Adrenal gland (tissue), 12 donors: ENCODE measurements around the gene FGFRL1. TPM values are rescaled to one million over a fixed set of nuclear protein-coding genes. Genes with fewer than 3 reads are reported as not detected.

Source experiments
- DNase-seq, 7 donors: peaks; one replicate each; pipeline ENCODE4 v3.0.0-alpha.2; 2019 to 2020
- H3K27ac ChIP-seq, 5 donors: fragments of 200-600 bp; sonication (generic) in 4 of 5; 1 replicate in 3 of 5; 2 replicates in 2 of 5; pipeline versions ENCODE4 v1.5.1 to v1.8.0; 2016 to 2020; ENCODE audit warnings: mild to moderate bottlenecking in 1 of 5
- H3K27me3 ChIP-seq: fragments of 200-600 bp; 2 replicates; pipeline ENCODE4 v1.8.0; 2021
- H3K36me3 ChIP-seq, 2 donors: fragments of 200-600 bp; replicated peaks in 1 of 2; 1 replicate in 1 of 2; 2 replicates in 1 of 2; pipeline versions ENCODE4 v1.5.1 to v1.8.0; 2018 to 2022
- H3K4me1 ChIP-seq, 2 donors: fragments of 200-600 bp; replicated peaks in 1 of 2; 1 replicate in 1 of 2; 2 replicates in 1 of 2; pipeline versions ENCODE4 v1.5.1 to v1.8.0; 2018 to 2021
- H3K4me3 ChIP-seq, 4 donors: fragments of 200-600 bp; sonication (generic) in 3 of 4; one replicate each; pipeline ENCODE4 v1.5.1; 2016 to 2018
- H3K9me3 ChIP-seq, 3 donors: fragments of 200-600 bp; sonication (generic) in 1 of 3; replicated peaks in 1 of 3; 1 replicate in 2 of 3; 2 replicates in 1 of 3; pipeline versions ENCODE4 v1.5.1 to v1.8.0; 2016 to 2021
- CTCF ChIP-seq, 6 experiments: fragments of 450-650 bp in 4 of 6; fragments of 200-600 bp in 2 of 6; sonication (generic) in 1 of 6; IDR thresholded peaks; 1 replicate in 5 of 6; 2 replicates in 1 of 6; pipeline versions ENCODE4 v1.5.1 to v1.8.0; 2016 to 2021; ENCODE audit warnings: antibody characterized with exemption in 6 of 6, mild to moderate bottlenecking in 2 of 6, moderate library complexity in 1 of 6
- POLR2A ChIP-seq, 2 donors: fragments of 450-650 bp; IDR thresholded peaks; one replicate each; pipeline ENCODE4 v1.6.1; 2017; ENCODE audit warnings: antibody characterized with exemption in 2 of 2, mild to moderate bottlenecking in 2 of 2, moderate library complexity in 1 of 2
- WGBS, 4 donors: extraction: QIAGEN DNeasy Blood & Tissue Kit in 2 of 4; methylation state at CpG; one replicate each; pipeline versions ENCODE4 v1.1.5 to v1.1.7; 2013 to 2017; 5-methylcytosine and 5-hydroxymethylcytosine counted together
- intact Hi-C, 2 donors: fragments of 100-400 bp; cut with DNase I; formaldehyde crosslinking; loops; one replicate each; pipeline versions ENCODE4 v1.14.1 to v1.15.0; 2022 to 2023
- polyA plus RNA-seq, 3 donors: library from polyadenylated mRNA; stranded (reverse); fragments of 200-250 nt in 2 of 3; fragments of 350-450 nt in 1 of 3; fragmentation: Illumina TruSeq in 1 of 3; extraction: RNeasy Lipid Tissue Mini Kit (QIAGEN cat#74804) in 1 of 3; gene quantifications; one replicate each; pipeline ENCODE4 v1.2.3, GENCODE V29; 2013 to 2014
- total RNA-seq, 9 donors: library from RNA; depleted of rRNA in 4 of 9; stranded (reverse); fragments of >200 nt in 4 of 9; fragments of 120-200 nt in 1 of 9; fragmentation: NEBNext Ultra II Directional in 1 of 9; extraction: Animal tissue kit (Norgen Biotek cat#: 25700) in 1 of 9; gene quantifications; one replicate each; pipeline versions ENCODE4 v1.1.0 to v1.2.4, GENCODE V29; 2013 to 2023
- donor health status: healthy with polysubstance abuse.
- donor health status: Bipolar disorder and iron deficiency.
- donor health status: DM: yes; HTN: yes; CAD: no.
- donor health status: DM: no; HTN: no; CAD: no.
- donor health status: DM: no; HTN: no; CAD: no.
- donor health status: DM: yes; HTN: yes; CAD: no.

FGFRL1 gene
- total and polyA plus RNA-seq, 12 donors: 24.4 to 274 (median 77.8) TPM

DNA sequence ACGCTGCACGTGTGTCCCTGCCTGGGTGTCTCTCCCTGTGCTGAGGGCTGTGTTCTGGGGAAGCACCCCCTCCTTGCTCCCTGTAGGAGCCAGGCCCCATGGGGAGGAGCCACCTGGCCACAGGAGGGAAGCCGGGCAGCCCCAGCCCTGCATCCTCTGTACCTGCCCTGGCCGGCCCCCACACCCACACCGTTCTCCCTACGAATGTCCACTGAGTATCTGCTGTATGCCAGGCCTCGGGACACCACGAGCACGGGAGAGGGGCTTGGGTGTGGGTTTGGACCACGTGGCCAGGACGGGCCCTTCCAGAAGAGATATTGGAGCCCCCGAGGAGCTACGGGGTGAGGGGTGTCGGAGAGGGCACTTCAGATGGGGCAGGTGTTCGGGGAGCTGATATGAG lies 6.3 kb downstream of the FGFRL1 start:
- no peaks in the 10 kb centered on the region for H3K36me3 ChIP-seq
- TF ChIP-seq CTCF (IDR thresholded peaks at IDR 0.05) (no peak), POLR2A (IDR thresholded peaks at IDR 0.05) (no peak)
- no peak for DNase-seq
- H3K27ac ChIP-seq: no peak overlapping the region
- H3K4me3 ChIP-seq: no peak overlapping the region
- H3K27me3 ChIP-seq: no peaks in the 10 kb centered on the region
- H3K9me3 ChIP-seq: no peaks in the 10 kb centered on the region
- peaks cover 8 to 37% of the 10 kb centered on the region in 2 donors for H3K4me1 ChIP-seq
- WGBS, 4 donors: 72 to 92% (median 91%) methylated on average over 10 to 15 of the region's 15 CpGs; no CpG with 5 or more reads in 1 of the 4 donors
- intact Hi-C loops: no loop called here

GRCh38 chr4:1018147-1019020 lies 7.0 kb downstream of the FGFRL1 start:
- Histone ChIP-seq H3K9me3 (no peaks in the 10 kb centered on the region), H3K4me3 (no peak overlapping the region), H3K4me1 (peaks cover 8 to 30% of the 10 kb centered on the region in 2 donors), H3K36me3 (no peaks in the 10 kb centered on the region), H3K27me3 (no peaks in the 10 kb centered on the region), H3K27ac (no peak overlapping the region)
- intact Hi-C loops: no loop called here
- WGBS, 4 donors: 77 to 84% (median 82%) methylated on average over 10 to 29 of the region's 29 CpGs
- no peak for TF ChIP-seq POLR2A (IDR thresholded peaks at IDR 0.05)
- no peak for TF ChIP-seq CTCF (IDR thresholded peaks at IDR 0.05)
- DNase-seq: no peak

DNA sequence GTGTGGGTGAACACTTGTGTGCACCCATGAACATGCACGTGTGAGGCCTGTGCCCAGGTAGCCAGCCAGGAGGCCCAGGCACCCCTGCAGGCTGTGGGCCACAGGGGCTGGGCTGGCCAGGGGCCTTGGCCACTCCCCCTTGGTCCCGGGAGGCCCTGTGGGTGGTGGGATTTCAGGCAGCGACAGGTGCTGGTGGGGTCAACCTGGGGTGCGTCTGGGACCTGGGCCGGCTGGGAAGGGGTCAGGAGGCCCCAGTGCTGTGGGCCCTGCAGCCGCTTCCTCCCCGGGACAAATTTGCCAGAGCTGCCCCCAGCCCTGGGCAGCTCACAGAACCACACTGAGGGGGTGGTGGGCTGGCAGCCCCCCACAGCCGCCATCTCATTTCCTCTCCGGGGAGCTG lies 7.9 kb downstream of the FGFRL1 start:
- no peak for DNase-seq
- WGBS, 4 donors: 66 to 69% (median 68%) methylated on average over 4 to 9 of the region's 9 CpGs; no CpG with 5 or more reads in 1 of the 4 donors
- Histone ChIP-seq H3K27ac (no peak overlapping the region), H3K9me3 (no peaks in the 10 kb centered on the region), H3K4me1 (peaks cover 6 to 20% of the 10 kb centered on the region in 2 donors), H3K4me3 (no peak overlapping the region), H3K36me3 (peaks cover 0 to under 1% of the 10 kb centered on the region in 2 donors), H3K27me3 (no peaks in the 10 kb centered on the region)
- TF ChIP-seq CTCF (IDR thresholded peaks at IDR 0.05) (no peak), POLR2A (IDR thresholded peaks at IDR 0.05) (no peak)
- intact Hi-C loops: no loop called here

GRCh38 chr4:1019729-1020470 lies 8.5 kb downstream of the FGFRL1 start:
- Histone ChIP-seq H3K4me1 (peaks cover 3 to 15% of the 10 kb centered on the region in 2 donors), H3K4me3 (no peak overlapping the region), H3K27ac (no peak overlapping the region), H3K27me3 (no peaks in the 10 kb centered on the region), H3K9me3 (no peaks in the 10 kb centered on the region), H3K36me3 (peaks cover 0 to 6% of the 10 kb centered on the region in 2 donors)
- intact Hi-C loops: no loop called here
- 83 to 91% (median 86%) methylated on average over 7 to 23 of the region's 23 CpGs for WGBS, 4 donors
- TF ChIP-seq CTCF (IDR thresholded peaks at IDR 0.05) (no peak), POLR2A (IDR thresholded peaks at IDR 0.05) (no peak)
- DNase-seq: no peak
